Measurements from ENCODE around the gene GNPNAT1.

GNPNAT1 gene

DNA sequence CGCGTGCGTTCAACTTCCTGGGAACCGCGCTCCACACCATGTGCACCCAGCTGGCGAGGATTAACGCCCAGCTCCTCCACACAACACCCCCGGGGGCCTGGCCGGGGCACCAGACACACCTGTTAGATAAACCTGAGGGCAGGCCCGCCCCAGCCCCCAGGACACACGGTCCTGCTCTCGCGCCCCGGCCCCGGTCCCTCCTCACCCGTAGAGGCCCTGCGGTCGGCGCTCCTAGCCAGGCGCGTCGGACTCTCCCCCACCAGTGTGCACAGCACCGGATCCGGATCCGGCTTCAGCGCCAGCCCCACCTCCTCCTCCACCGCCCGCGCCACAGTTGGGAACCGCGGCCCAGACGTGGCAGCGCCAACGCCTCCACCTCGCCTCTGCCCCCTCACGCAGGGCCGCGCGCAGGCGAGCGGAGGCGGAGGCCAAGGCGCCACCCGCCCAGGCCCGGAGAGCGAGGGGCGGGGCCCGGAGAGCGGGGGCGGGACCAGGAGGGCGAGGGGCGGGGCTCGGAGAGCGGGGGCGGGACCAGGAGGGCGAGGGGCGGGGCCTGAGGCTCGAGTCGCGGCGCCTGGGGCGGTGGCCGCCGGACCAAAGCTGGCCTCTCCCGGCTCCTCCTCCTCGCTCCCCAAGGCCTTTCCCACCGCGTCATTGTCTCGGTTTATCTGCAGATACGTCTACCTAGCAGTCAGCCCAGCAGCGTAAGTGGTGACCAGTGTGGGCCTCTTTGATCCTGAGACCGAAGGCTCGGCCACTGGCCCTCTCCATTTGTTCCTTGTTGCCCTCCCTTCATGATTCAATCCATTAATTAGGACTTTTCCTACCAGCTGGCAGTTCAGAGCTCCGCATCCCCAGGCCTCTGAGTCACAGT, at the start of gene GNPNAT1:
GNPNAT1 (minus strand) TSS at position 385 of the 874 bp plus-strand sequence. CDS start 6,957 bp downstream, outside the sequence.
- peak; percentile 68 for DNase-seq

GRCh38 chr14:52840877-52841276, 49.5 kb upstream of the GNPNAT1 start:
- DNase-seq: no peak

GRCh38 chr14:52837451-52837850, 46.0 kb upstream of the GNPNAT1 start:
- DNase-seq: no peak

DNA sequence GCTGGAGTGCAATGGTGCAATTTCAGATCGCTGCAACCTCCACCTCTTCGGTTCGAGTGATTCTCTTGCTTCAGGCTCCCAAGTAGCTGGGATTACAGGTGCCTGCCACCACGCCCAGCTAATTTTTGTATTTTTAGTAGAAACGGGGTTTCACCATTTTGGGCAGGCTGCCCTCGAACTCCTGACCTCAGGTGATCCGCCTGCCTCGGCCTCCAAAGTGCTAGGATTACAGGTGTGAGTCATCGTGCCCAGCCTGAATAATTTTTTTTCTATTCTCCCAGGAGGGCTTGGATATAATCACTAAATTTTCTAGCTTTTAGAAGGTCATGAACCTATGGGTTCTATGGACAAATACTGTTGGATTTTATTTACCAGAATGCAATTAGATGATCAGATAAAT, 44.7 kb upstream of the GNPNAT1 start:
- no peak for DNase-seq

GRCh38 chr14:52835122-52835903, 43.9 kb upstream of the GNPNAT1 start:
- DNase-seq: peak; percentile 50

DNA sequence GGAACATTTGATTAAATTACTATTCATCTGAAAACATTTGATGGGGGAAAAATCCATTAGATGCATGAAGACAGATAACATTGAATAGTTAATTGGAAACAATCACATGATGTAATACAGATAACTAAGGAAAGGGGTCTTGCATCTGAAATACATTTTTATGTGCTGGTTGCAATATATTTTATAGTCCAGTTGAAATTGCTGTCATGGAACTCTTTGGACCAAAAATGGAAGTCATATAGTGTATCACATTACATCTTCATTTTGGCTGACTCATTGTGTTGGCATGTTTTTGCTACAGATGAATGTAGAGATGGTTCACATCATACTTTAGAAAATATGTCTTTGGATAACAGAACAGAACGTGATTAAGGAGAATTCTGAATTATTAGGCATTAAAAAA, 43.0 kb upstream of the GNPNAT1 start:
- DNase-seq: no peak

DNA sequence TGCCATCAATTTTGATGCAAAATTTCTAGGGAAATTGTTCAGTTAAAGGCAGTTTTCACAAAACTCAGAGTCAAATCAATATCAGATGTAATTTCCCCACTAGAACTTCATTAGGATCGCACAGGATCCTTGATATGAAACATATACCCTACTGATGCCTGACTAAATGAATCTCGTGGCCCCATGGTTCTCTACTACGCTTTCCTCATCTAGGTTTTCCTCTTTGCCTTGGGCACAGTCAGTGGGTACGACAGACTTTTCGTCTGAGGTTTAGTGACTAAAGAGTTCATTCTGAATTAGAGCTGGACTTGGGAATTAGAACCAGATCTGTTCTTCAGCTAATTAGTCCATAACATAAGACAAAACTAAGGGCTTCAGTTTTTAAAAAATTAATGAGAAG, 42.5 kb upstream of the GNPNAT1 start:
- DNase-seq: no peak

GRCh38 chr14:52829527-52830185, 38.2 kb upstream of the GNPNAT1 start:
- DNase-seq: no peak

GRCh38 chr14:52827426-52827825, 36.0 kb upstream of the GNPNAT1 start:
- DNase-seq: no peak

GRCh38 chr14:52825085-52825484, 33.7 kb upstream of the GNPNAT1 start:
- DNase-seq: no peak

DNA sequence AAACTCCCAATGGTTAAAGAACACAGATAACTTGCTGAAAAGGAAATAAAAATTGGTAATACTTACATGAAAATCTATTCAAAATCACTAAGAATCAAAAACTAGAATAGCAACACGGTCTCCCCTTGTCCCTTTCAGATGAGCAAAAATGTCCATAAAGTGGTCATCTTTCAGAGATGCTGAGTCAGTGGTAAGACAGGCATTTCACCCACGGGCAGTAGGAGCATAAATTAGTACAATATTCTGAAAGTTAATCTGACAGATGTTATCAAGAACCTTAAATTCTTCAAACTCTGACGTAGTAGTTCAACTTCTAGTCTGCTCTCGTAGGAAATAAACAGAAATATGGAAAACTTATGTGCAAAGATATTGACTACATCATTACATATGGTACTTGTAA, 33.1 kb upstream of the GNPNAT1 start:
- DNase-seq: no peak

DNA sequence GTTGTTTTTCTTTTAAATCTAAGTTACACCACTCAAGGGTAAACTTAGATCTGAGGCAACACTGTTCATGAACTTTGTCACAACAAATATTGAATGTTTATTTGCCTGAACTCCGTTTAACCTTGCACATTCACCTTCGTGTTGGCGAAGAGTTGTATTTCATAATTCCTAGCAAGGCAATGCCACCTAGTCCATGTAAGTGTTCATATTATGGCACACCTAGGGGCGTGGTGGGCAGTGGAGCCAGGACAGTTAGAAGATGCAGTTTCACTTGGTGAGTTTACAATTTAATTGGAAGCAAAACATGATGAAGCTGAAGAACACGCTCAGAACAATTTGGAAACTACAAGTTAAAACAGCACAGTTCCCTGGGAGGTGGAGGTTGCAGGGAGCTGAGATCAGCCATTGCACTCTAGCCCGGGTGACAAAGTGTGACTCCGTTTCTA, 30.4 kb upstream of the GNPNAT1 start:
- no peak for DNase-seq

GRCh38 chr14:52808101-52808500, 16.7 kb upstream of the GNPNAT1 start:
- no peak for DNase-seq

GRCh38 chr14:52806115-52806514, 14.7 kb upstream of the GNPNAT1 start:
- no peak for DNase-seq

- DNase-seq: no peak
Observed at GRCh38 chr14:52802597-52802996, 11.2 kb upstream of the GNPNAT1 start.

DNA sequence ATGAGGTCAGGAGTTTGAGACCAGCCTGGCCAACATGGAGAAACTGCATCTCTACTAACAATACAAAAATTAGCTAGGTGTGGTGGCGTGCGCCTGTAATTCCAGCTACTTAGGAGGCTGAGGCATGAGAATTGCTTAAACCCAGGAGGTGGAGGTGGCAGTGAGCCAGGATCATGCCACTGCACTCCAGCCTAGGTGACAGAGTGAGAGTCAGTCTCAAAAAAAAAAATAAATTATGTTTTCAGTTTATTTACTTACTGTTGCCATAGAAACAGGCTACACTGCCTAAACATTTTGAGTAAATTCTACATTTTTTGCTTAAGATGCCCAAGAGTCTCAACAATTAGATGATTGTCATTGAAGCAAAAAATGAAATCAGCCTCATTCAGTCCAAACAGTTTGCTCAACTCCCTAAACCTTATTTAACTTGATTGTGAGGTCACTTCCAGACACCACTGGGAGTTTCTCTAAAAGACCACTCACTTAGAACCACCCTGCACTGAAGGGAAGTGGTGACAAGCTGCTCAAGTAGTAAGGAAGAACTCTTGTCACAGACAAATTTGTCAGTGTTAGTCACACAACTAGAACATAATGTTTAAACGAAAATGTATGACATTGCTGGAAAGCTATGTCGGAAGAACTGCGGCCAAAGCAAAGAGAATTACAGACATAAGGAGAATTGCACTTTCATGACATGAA, 9.8 kb upstream of the GNPNAT1 start:
- no peak for DNase-seq

DNA sequence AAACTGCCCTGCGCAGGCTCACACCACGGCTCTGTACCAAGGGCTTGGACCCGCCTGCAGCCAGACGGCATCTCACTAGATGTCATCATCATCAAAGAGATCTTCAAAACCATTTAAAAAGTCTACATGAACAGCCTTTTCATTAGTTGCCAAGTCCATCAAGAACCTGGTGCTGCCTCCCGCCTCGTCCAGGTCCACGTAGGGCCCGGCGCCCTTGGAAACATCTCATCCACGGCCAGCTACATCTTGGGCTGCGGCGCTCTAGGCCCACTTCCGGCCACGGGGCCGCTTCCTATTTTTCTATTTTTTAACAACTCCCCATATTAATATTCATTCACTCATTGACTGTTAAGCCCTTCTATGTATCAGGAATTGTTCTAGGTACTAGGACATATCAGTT, 7.4 kb upstream of the GNPNAT1 start:
- DNase-seq: no peak

DNA sequence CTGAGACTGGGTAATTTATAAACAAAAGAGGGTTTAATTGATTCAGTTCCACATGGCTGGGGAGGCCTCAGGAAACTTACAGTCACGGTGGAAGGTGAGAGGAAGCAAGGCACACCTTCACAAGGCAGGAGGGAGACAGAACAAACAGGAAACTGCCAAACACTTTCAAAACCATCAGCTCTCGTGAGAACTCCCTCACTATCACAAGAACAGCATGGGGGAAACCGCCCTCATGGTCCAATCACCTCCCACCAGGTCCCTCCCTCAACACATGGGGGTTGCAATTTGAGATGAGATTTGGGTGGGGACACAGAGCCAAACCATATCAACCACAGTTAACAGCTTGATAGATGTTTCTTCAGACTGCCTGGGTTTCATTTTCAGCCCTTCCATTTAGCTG, 6.2 kb upstream of the GNPNAT1 start:
- DNase-seq: no peak

DNA sequence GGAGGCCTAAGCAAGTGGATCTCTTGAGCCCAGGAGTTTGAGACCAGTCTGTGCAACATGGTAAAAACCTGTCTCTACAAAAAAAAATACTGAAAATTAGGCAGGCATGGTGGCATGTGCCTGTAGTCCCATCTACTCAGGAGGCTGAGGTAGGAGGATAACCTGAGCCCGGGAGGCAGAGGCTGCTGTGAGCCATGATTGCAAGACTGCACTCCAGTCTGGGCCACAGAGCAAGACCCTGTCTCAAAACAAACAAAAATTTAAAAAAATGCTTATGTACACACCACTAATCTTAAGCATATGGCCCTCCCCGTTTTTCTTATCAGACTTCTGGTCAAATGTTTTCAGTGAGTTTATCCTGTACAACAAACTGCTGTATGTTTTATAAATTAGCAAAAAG, 1.7 kb upstream of the GNPNAT1 start:
- no peak for DNase-seq

DNA sequence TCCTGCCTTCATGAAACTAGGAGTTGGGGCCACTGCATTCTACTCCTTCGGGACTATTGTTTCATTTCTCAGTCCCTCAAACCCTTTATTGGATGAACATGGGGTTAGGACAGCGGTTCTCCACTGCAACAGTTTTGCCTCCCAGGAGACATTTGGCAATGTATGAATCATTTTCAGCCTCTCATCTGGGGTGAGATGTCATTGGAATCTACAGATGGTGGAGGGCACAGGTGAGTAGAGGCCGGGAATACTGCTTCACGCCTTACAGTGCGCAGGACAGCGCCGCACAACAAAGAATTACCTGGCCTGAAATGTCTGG, 649 bp upstream of the GNPNAT1 start:
- peak; percentile 24 for DNase-seq

- DNase-seq: no peak
Observed at GRCh38 chr14:52790756-52791222, 618 bp downstream of the GNPNAT1 start.

- no peak for DNase-seq
Observed at GRCh38 chr14:52790011-52790755, 1.2 kb downstream of the GNPNAT1 start.
